C4-2B (cell line): ENCODE data around the gene TMEM59.

Experiments
- ZFX ChIP-seq: fragments of 450-650 bp; IDR thresholded peaks from 2 replicates; pipeline ENCODE4 v1.6.1; 2017
- TF ChIP-seq, protein P1 (sequence below): fragments of 450-650 bp; conservative IDR thresholded peaks from 2 replicates; pipeline ENCODE4 v1.5.1; 2017; ENCODE audit warnings: mild to moderate bottlenecking

DNA sequence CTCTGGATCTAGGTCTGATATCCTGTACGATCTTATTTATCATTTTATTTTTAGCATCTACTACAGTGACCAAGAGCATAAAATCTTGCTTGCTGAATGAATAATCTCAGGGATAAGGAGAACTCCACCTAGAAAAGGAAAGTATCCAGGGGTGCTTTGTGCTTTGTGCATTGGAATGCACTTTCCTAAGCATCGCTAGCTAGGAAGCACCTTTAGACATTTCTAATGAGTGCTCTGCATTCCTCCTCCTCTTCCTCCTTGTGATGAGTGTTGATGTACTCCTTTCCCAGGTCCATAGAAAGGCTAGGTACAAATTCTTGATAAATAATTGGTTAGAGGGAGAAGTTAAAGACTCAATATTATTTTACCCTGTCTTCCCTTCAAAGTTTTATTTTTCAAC is 31.8 kb upstream of the TMEM59 start:
- TF ChIP-seq, protein P1, sequence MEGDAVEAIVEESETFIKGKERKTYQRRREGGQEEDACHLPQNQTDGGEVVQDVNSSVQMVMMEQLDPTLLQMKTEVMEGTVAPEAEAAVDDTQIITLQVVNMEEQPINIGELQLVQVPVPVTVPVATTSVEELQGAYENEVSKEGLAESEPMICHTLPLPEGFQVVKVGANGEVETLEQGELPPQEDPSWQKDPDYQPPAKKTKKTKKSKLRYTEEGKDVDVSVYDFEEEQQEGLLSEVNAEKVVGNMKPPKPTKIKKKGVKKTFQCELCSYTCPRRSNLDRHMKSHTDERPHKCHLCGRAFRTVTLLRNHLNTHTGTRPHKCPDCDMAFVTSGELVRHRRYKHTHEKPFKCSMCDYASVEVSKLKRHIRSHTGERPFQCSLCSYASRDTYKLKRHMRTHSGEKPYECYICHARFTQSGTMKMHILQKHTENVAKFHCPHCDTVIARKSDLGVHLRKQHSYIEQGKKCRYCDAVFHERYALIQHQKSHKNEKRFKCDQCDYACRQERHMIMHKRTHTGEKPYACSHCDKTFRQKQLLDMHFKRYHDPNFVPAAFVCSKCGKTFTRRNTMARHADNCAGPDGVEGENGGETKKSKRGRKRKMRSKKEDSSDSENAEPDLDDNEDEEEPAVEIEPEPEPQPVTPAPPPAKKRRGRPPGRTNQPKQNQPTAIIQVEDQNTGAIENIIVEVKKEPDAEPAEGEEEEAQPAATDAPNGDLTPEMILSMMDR = no peak
- TF ChIP-seq ZFX = no peak
